Panc1 (cell line): ENCODE data around the gene DRD3.

Experiments
- POLR2AphosphoS5 ChIP-seq: IDR thresholded peaks from 2 replicates; pipeline ENCODE4 v1.6.1; 2012; ENCODE audit warnings: mild to moderate bottlenecking, low read depth, low read length, moderate library complexity
- REST ChIP-seq, 2 experiments: IDR thresholded peaks; 2 replicates each; pipeline ENCODE4 v1.6.1; 2011 to 2012; ENCODE audit warnings: low read depth in 2 of 2, control low read depth in 1 of 2, low read length in 1 of 2, mild to moderate bottlenecking in 1 of 2, moderate library complexity in 1 of 2; ENCODE audit not compliant: insufficient read depth in 1 of 2
- SIN3A ChIP-seq: IDR thresholded peaks from 2 replicates; pipeline ENCODE4 v1.6.1; 2012; ENCODE audit warnings: low read depth, mild to moderate bottlenecking, low read length, moderate library complexity, borderline replicate concordance; ENCODE audit not compliant: insufficient read depth
- TCF7L2 ChIP-seq: IDR thresholded peaks from 2 replicates; pipeline ENCODE4 v1.6.1; 2011; ENCODE audit warnings: mild to moderate bottlenecking, low read depth, low read length, inconsistent platforms
- TF ChIP-seq, protein P1 (sequence below): fragments of 450-650 bp; IDR thresholded peaks from 2 replicates; pipeline ENCODE4 v1.5.1; 2017; ENCODE audit warnings: mild to moderate bottlenecking

- TF ChIP-seq, protein P1, sequence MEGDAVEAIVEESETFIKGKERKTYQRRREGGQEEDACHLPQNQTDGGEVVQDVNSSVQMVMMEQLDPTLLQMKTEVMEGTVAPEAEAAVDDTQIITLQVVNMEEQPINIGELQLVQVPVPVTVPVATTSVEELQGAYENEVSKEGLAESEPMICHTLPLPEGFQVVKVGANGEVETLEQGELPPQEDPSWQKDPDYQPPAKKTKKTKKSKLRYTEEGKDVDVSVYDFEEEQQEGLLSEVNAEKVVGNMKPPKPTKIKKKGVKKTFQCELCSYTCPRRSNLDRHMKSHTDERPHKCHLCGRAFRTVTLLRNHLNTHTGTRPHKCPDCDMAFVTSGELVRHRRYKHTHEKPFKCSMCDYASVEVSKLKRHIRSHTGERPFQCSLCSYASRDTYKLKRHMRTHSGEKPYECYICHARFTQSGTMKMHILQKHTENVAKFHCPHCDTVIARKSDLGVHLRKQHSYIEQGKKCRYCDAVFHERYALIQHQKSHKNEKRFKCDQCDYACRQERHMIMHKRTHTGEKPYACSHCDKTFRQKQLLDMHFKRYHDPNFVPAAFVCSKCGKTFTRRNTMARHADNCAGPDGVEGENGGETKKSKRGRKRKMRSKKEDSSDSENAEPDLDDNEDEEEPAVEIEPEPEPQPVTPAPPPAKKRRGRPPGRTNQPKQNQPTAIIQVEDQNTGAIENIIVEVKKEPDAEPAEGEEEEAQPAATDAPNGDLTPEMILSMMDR: no peak
- TF ChIP-seq POLR2AphosphoS5 (no peak), REST (IDR thresholded peaks at IDR 0.05; ENCODE audit: insufficient read depth in 1 of 2, low read depth in 2 of 2, low read length in 1 of 2) (no peak), TCF7L2 (no peak), SIN3A (no peak)
Measured at GRCh38 chr3:114093016-114093380, 85.9 kb downstream of the DRD3 start.
